SJCRH30 (cell line): ENCODE data around the gene PEG3. TPM values are rescaled to one million over a fixed set of nuclear protein-coding genes. Genes with fewer than 3 reads are reported as not detected.

Source experiments
- DNase-seq, 2 experiments: peaks; one replicate each; pipeline ENCODE4 v3.0.0-alpha.2; 2015 to 2020
- H3K27ac ChIP-seq: fragments of 250-450 bp; sonication (Bioruptor Pico); 2 replicates; pipeline ENCODE4 v1.5.1; 2020; ENCODE audit warnings: mild to moderate bottlenecking, moderate library complexity
- H3K27me3 ChIP-seq: fragments of 250-450 bp; sonication (Bioruptor Pico); 2 replicates; pipeline ENCODE4 v1.5.1; 2020; ENCODE audit warnings: mild to moderate bottlenecking, moderate library complexity
- H3K36me3 ChIP-seq: fragments of 250-450 bp; sonication (Bioruptor Pico); 2 replicates; pipeline ENCODE4 v1.5.1; 2020; ENCODE audit warnings: mild to moderate bottlenecking, moderate library complexity
- H3K4me1 ChIP-seq: fragments of 250-450 bp; sonication (Bioruptor Pico); 2 replicates; pipeline ENCODE4 v1.5.1; 2020; ENCODE audit warnings: mild to moderate bottlenecking, moderate library complexity
- H3K4me3 ChIP-seq: fragments of 250-450 bp; sonication (Bioruptor Pico); 2 replicates; pipeline ENCODE4 v1.5.1; 2020; ENCODE audit warnings: mild to moderate bottlenecking, moderate library complexity
- H3K9me3 ChIP-seq: fragments of 250-450 bp; sonication (Bioruptor Pico); replicated peaks from 2 replicates; pipeline ENCODE4 v1.5.1; 2020; ENCODE audit warnings: mild to moderate bottlenecking, moderate library complexity
- total RNA-seq: library from RNA; depleted of rRNA; stranded (reverse); fragments of >200 nt; shearing (Covaris generic); gene quantifications from 2 replicates; pipeline ENCODE4 v1.2.3, GENCODE V29; 2014; rRNA removed

The PEG3 gene
- total RNA-seq, 1 experiment from 2014 or later, result 501 TPM

- Histone ChIP-seq H3K4me3 (no peak overlapping the region), H3K4me1 (no peaks in the 10 kb centered on the region; the same call in 1 of the 2 replicates), H3K27ac (no peak overlapping the region), H3K9me3 (0 out of 2 replicates have a peak, but pooled peaks cover 11% of the 10 kb centered on the region), H3K27me3 (no peaks in the 10 kb centered on the region), H3K36me3 (peaks cover 58% of the 10 kb centered on the region)
- no peak for DNase-seq
These were observed 31.7 kb downstream of the PEG3 start for GRCh38 chr19:56808717-56809392.

GRCh38 chr19:56806639-56807038, 33.9 kb downstream of the PEG3 start:
- no peak overlapping the region for H3K4me3 ChIP-seq
- H3K4me1 ChIP-seq, result no peaks in the 10 kb centered on the region; the same call in 1 of the 2 replicates
- DNase-seq, result no peak
- peaks cover 38% of the 10 kb centered on the region for H3K36me3 ChIP-seq
- H3K9me3 ChIP-seq, result peaks cover 12% of the 10 kb centered on the region
- H3K27ac ChIP-seq, result no peak overlapping the region
- no peaks in the 10 kb centered on the region for H3K27me3 ChIP-seq

Other genes starting within 250 kb of the PEG3 start
- gene ZNF71, start 245.4 kb downstream of the PEG3 start, total RNA-seq, result 11.1 and 11.4 TPM in 2 replicates
- gene SMIM17, start 197.6 kb downstream of the PEG3 start, total RNA-seq, result 0.55 and 0.71 TPM in 2 replicates
- 0.10 and 0.43 TPM in 2 replicates for gene ZNF835, start 169.0 kb downstream of the PEG3 start, total RNA-seq
- 7.1 and 8.9 TPM in 2 replicates for gene ZIM2, start within 50 bp of the PEG3 start, total RNA-seq